GM12864 (cell line): ENCODE results near the gene C12orf50.

ENCODE experiments used
- DNase-seq: peaks from one replicate; pipeline ENCODE4 v3.0.0-alpha.2; 2011; ENCODE audit warnings: low read depth
- H3K4me3 ChIP-seq: 2 replicates; pipeline ENCODE4 v1.5.1; 2011; ENCODE audit warnings: mild to moderate bottlenecking, low read depth, low read length, control low read depth
- CTCF ChIP-seq: IDR thresholded peaks from 2 replicates; pipeline ENCODE4 v1.5.1; 2011; ENCODE audit warnings: low read depth, mild to moderate bottlenecking, moderate library complexity, low read length, control low read depth, inconsistent platforms; ENCODE audit errors: missing control alignments

Gene C12orf50

GRCh38 chr12:87991483-87991882 lies 37.7 kb downstream of the C12orf50 start:
- no peak for DNase-seq
- H3K4me3 ChIP-seq = no peak overlapping the region
- TF ChIP-seq CTCF = no peak

GRCh38 chr12:87988534-87988933 lies 40.7 kb downstream of the C12orf50 start:
- H3K4me3 ChIP-seq = no peak overlapping the region
- no peak for TF ChIP-seq CTCF
- no peak for DNase-seq

GRCh38 chr12:87985069-87985675 lies 44.0 kb downstream of the C12orf50 start:
- TF ChIP-seq CTCF = no peak
- H3K4me3 ChIP-seq = no peak overlapping the region
- DNase-seq = no peak

GRCh38 chr12:87982208-87982607 lies 47.0 kb downstream of the C12orf50 start:
- no peak for DNase-seq

GRCh38 chr12:87981495-87981894 lies 47.7 kb downstream of the C12orf50 start:
- no peak overlapping the region for H3K4me3 ChIP-seq
- TF ChIP-seq CTCF = no peak
- no peak for DNase-seq

More at GRCh38 chr12:87982208-87982607, 47.0 kb downstream of the C12orf50 start:
- H3K4me3 ChIP-seq = no peak overlapping the region
- no peak for TF ChIP-seq CTCF

- TF ChIP-seq CTCF = no peak
- DNase-seq = no peak
- no peak overlapping the region for H3K4me3 ChIP-seq
These were observed 53.3 kb downstream of the C12orf50 start for GRCh38 chr12:87975879-87976278.

- H3K4me3 ChIP-seq = no peak overlapping the region
- DNase-seq = no peak
- TF ChIP-seq CTCF = no peak
These were observed 61.3 kb downstream of the C12orf50 start for GRCh38 chr12:87967871-87968270.
